Glutamatergic neuron (in vitro differentiated cells): ENCODE results near the gene GNAT1. TPM values are rescaled to one million over a fixed set of nuclear protein-coding genes. Genes with fewer than 3 reads are reported as not detected.
"Not testable (repeated sequence)": the region's sequence is repeated elsewhere in the genome, so short reads cannot be mapped to it uniquely, and the experiment has no call there.

Experiments used
- DNase-seq: peaks from one replicate; pipeline ENCODE4 v3.0.0; 2022
- H3K27ac Mint-ChIP-seq: one replicate; pipeline ENCODE4 v1.8.0; 2020; ENCODE audit warnings: mild to moderate bottlenecking, mixed read lengths, inconsistent platforms; ENCODE audit not compliant: unreplicated experiment
- H3K27me3 Mint-ChIP-seq: one replicate; pipeline ENCODE4 v1.8.0; 2020; ENCODE audit warnings: mild to moderate bottlenecking, moderate library complexity, mixed read lengths, inconsistent platforms; ENCODE audit not compliant: unreplicated experiment
- H3K36me3 Mint-ChIP-seq: one replicate; pipeline ENCODE4 v1.8.0; 2020; ENCODE audit warnings: mild to moderate bottlenecking, mixed read lengths, inconsistent platforms; ENCODE audit not compliant: unreplicated experiment
- H3K4me1 Mint-ChIP-seq: one replicate; pipeline ENCODE4 v1.8.0; 2020; ENCODE audit warnings: mild to moderate bottlenecking, low read depth, mixed read lengths, inconsistent platforms; ENCODE audit not compliant: unreplicated experiment
- H3K4me3 Mint-ChIP-seq: one replicate; pipeline ENCODE4 v1.8.0; 2020; ENCODE audit warnings: mild to moderate bottlenecking, mixed read lengths, inconsistent platforms; ENCODE audit not compliant: unreplicated experiment
- H3K9me3 Mint-ChIP-seq: one replicate; pipeline ENCODE4 v1.8.0; 2020; ENCODE audit warnings: mild to moderate bottlenecking, moderate library complexity, mixed read lengths, inconsistent platforms; ENCODE audit not compliant: unreplicated experiment
- total RNA-seq: library from RNA; stranded (reverse); fragmentation: NEBNext Ultra II Directional; extraction: Animal tissue kit (Norgen Biotek cat#: 25700); gene quantifications from one replicate; pipeline ENCODE4 v1.2.1, GENCODE V29; 2021; ENCODE audit not compliant: unreplicated experiment
- TF ChIP-seq, protein P1 (sequence below): fragments of 200-600 bp; sonication (generic); IDR thresholded peaks from one replicate; pipeline ENCODE4 v1.5.0; 2021; ENCODE audit not compliant: partially characterized antibody, unreplicated experiment

The GNAT1 gene
- total RNA-seq, 1 donor from 2014 or later = not detected

DNA sequence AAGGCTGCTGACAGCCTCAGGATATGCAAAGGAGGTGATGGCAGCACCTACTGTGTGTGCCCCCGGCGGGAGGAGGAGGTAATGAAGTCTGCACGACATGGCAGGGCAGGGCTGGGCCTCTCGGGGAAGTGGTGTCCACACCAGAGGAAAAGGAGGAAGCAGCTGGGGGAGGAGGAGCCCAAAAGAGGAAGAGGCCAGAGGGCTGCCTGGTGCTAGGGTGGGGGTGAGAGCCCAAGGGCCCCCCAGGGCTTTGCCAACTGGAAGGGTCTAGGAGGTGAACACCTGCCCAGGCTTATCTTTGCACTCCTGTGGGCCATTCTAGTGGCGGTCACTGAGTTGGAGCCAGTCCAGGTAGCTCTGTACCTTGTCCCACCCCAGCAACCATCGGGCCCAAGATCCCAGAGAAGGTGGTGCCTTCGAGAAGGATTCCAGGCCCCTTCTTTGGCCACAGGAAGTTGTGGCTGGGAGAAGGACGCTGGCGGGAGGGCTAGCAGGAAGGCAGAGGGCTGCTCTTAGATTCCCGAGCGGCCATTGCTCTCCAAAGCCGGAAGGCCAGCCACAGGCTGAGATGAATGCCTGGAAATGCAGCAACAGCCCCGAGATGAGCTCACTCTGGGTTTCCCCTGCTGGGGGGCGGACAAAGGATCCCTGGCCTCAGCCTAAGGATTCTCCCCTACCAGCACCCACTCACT, 51.6 kb downstream of the GNAT1 start:
- TF ChIP-seq, protein P1, sequence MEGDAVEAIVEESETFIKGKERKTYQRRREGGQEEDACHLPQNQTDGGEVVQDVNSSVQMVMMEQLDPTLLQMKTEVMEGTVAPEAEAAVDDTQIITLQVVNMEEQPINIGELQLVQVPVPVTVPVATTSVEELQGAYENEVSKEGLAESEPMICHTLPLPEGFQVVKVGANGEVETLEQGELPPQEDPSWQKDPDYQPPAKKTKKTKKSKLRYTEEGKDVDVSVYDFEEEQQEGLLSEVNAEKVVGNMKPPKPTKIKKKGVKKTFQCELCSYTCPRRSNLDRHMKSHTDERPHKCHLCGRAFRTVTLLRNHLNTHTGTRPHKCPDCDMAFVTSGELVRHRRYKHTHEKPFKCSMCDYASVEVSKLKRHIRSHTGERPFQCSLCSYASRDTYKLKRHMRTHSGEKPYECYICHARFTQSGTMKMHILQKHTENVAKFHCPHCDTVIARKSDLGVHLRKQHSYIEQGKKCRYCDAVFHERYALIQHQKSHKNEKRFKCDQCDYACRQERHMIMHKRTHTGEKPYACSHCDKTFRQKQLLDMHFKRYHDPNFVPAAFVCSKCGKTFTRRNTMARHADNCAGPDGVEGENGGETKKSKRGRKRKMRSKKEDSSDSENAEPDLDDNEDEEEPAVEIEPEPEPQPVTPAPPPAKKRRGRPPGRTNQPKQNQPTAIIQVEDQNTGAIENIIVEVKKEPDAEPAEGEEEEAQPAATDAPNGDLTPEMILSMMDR = no peak
- H3K4me3 Mint-ChIP-seq = peak overlapping the region; percentile 59
- no peaks in the 10 kb centered on the region for H3K36me3 Mint-ChIP-seq
- DNase-seq = no peak
- H3K27ac Mint-ChIP-seq = peak overlapping the region; percentile 88
- peaks cover 16% of the 10 kb centered on the region for H3K27me3 Mint-ChIP-seq
- H3K9me3 Mint-ChIP-seq = peaks cover 10% of the 10 kb centered on the region
- H3K4me1 Mint-ChIP-seq = peaks cover 56% of the 10 kb centered on the region

DNA sequence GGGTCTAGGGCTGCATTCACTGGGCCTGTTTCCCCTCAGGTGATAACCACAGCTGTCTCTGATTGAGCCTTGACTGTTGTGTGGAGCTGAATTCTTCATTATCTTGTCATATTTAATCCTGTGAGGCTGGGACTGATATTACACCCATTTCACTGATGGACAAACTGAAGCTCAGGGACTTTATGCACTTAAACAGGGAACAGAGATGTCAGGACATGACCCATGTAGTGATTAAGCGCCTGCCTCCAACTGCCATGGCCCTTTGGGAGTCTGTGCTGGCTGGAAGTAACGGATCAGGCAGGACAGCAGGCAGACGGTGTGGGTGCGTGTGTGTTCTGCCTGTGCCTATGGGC, 52.1 kb downstream of the GNAT1 start:
- peaks cover 10% of the 10 kb centered on the region for H3K9me3 Mint-ChIP-seq
- peak overlapping the region; percentile 86 for H3K27ac Mint-ChIP-seq
- H3K27me3 Mint-ChIP-seq = peaks cover 18% of the 10 kb centered on the region
- H3K36me3 Mint-ChIP-seq = no peaks in the 10 kb centered on the region
- peaks cover 58% of the 10 kb centered on the region for H3K4me1 Mint-ChIP-seq
- H3K4me3 Mint-ChIP-seq = peak overlapping the region; percentile 55
- TF ChIP-seq, protein P1 = no peak
- no peak for DNase-seq

DNA sequence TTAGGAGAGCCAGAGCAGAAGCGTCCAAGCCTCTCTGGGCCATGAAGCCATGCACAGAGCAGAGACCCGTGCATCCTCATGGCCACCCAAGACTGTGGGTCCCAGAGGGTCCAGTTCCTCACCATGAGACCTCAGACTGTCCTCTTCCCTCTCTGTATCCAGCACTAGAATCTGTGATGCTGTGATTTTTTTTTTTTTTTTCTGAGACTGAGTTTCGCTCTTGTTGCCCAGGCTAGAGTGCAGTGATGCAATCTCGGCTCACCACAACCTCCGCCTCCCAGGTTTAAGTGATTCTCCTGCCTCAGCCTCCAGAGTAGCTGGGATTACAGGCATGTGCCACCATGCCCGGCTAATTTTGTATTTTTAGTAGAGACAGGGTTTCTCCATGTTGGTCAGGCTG, 53.4 kb downstream of the GNAT1 start:
- peaks cover 50% of the 10 kb centered on the region for H3K4me1 Mint-ChIP-seq
- peak overlapping the region; percentile 62 for H3K4me3 Mint-ChIP-seq

DNA sequence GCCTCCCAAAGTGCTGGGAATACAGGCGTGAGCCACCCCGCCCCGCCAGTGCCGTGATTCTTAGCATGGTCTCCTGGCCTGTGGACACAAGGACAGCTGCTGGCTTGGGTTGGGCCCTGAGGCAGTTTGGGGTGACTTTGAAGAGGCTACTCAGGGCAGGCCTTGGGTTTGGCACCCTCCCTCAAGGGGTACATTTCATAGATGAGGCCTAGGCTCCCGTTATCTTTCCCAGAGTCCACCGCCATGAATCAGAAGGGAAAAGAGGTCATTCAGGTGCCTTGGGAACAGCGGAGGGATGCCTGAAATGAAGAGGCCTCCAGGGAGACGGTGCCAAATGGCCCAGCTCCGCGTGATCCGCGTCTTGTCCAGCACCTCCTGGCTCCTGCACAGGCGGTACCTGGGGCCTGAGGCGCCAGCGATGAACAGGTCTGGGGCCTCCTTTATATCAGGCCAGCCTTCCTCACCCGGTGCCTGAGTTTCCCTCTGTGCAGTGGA, 53.9 kb downstream of the GNAT1 start:
- peak overlapping the region; percentile 62 for H3K4me3 Mint-ChIP-seq
- H3K4me1 Mint-ChIP-seq = peaks cover 46% of the 10 kb centered on the region
- no peak for DNase-seq
- peaks cover 9% of the 10 kb centered on the region for H3K9me3 Mint-ChIP-seq
- TF ChIP-seq, protein P1 = no peak
- peak overlapping the region; percentile 71 for H3K27ac Mint-ChIP-seq
- H3K36me3 Mint-ChIP-seq = no peaks in the 10 kb centered on the region
- peaks cover 12% of the 10 kb centered on the region for H3K27me3 Mint-ChIP-seq

More for the DNA sequence above, 53.4 kb downstream of the GNAT1 start:
- H3K36me3 Mint-ChIP-seq, DNase-seq, H3K9me3 Mint-ChIP-seq: not testable (repeated sequence)
- Mint-ChIP-seq H3K27me3 (peaks cover 17% of the 10 kb centered on the region), H3K27ac (peak overlapping the region; percentile 71)

DNA sequence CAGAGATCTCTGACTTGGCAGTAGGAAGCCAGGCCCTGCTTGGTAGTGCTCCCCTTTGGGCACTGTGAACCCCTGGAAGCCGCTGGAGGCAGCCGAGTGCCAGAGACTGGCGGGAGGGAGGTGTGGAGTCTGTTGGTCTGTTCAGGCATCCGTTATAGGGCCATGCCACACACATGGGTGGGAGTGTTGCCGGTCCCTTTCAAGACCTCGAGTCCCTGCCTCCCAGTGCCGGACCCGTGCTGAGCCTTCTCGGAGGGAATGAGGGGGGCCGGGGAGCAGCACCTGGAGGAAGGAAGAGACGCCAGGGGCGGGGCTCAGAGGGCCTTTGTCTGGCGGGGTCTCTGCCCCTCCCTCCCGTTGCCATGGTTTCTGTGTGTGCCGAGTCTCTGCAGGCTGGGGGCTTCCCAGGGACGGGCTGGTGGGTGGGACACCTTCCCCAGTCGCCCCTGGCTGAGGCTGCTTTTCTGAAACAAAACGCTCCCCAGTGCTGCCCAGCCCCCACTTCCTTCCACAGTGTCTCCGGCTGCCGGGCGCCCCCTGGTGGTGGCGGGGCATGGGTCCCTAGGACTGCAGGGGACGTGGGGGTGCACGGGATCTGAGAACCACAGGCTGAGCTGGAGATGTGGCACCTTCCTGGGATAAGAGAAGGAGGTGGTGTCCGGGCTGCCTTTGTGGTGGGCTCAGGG, 54.6 kb downstream of the GNAT1 start:
- H3K27ac Mint-ChIP-seq = peak overlapping the region; percentile 71
- TF ChIP-seq, protein P1 = peak; percentile 99
- no peaks in the 10 kb centered on the region for H3K36me3 Mint-ChIP-seq
- peaks cover 11% of the 10 kb centered on the region for H3K27me3 Mint-ChIP-seq
- peaks cover 44% of the 10 kb centered on the region for H3K4me1 Mint-ChIP-seq
- DNase-seq = peak; percentile 96
- H3K4me3 Mint-ChIP-seq = peak overlapping the region; percentile 62
- peaks cover 9% of the 10 kb centered on the region for H3K9me3 Mint-ChIP-seq
